ENCODE measurements around the gene GLB1L.
"Not testable (repeated sequence)": the region's sequence is repeated elsewhere in the genome, so short reads cannot be mapped to it uniquely, and the experiment has no call there.

The GLB1L gene

DNA sequence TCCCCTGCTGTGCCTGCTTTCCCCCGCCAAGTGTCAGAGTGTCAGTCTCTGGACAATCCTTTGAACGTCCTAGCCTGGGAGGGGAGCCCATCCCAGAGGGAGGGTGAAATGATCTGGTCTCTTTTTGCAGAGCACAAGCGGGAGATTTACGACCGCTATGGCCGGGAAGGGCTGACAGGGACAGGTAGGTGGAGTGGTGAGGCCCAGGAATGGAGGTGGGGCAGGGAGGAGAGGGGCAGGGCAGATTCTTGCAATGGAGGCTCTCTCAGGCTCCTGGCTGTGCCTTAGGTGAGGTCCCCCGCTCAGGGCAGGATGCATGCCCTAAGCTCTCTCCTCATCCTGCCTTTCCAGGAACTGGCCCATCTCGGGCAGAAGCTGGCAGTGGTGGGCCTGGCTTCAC, 36.3 kb upstream of the GLB1L start:
- no peak for DNase-seq (ENCODE audit: low read depth in 1 of 2, low spot score in 1 of 2)

DNA sequence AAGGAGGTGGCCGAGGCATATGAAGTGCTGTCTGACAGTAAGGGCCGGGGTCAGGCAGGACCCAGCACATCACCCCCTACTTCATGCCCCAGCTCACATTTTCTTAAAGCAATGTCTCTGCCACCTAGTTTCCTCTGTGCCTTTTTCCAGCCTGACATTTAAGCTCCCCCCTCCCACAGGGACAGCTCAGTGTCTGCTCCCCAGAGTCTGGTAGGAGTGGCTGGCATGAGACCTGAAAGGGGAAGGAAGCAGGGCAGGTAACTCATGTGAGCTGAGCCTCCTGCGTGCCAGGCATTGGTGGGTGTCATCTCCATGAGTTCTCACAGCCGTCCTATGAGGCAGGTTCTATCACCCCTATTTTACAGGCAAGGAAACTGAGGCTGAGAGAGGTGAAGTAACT, 35.4 kb upstream of the GLB1L start:
- DNase-seq (ENCODE audit: low read depth in 1 of 2, low spot score in 1 of 2), result no peak

DNA sequence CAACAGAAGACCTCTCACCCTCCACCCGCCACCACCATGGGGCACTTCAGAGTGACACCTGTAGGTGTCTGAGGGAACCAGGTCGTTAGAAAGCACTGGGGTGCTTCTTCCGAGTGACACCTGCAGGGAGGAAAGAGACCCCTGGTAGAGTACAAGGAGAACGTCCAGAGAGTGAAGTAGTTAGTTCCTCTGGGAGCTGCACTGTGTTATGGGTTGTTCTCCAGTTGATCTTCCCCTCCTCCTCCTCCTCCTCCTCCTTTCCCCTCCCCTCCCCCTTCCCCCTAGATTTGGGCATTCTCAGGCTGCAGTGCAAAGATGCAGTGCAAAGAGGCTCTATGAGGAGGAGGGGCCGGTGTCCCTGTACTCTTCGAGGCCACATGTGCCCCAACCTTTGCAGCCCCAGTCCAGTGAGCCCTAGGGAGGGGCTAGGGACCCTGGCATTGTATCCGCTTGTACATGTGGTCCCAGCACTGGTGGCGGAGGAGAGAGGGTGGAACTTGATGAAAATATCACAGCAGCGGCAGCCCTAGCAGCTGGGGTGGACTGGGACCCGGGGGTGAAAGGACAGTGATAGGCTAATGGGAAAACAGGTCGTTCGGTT, 34.8 kb upstream of the GLB1L start:
- DNase-seq (ENCODE audit: low read depth in 1 of 2, low spot score in 1 of 2), result no peak

DNA sequence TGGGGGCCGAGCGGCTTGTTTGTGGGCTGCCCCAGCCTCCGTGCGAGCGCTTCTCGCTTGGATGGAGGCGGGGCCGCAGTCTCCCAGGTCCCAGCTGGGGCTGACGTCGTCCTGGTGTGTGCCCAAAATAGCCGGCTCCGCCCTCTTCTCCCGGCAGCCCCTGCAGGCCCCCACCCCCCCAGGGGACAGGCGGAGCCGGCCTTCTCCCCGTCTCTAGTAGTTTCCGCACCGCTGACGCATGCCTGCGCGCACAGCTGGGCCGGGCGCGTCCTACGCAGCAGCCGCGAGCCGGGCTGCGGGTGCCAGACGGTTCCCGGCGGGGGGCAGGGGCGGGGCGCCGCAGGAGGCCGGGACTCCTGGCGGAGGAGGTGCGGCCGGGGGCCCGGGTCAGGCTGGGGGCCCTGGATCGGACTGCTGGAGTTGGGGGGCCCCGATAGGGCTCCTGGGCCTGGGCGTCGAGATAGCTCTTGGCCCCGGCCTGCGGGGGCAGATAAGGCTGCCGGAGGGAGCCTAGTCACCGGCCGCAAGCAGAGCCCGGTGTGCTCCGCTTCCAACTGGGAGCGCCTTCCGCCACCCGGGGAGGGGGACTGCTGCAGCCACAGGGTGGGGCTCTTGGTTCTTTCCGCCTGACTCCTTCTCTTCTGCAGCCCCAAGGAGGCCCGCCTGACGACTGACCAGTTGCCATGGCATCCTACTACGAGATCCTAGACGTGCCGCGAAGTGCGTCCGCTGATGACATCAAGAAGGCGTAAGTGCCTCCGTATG, 34.1 kb upstream of the GLB1L start, which contains the start of gene DNAJB2:
Gene DNAJB2 (plus strand): TSS at position 216 of the 765 bp plus-strand sequence. CDS start 468 bp downstream, at position 684.
- DNase-seq (ENCODE audit: low read depth in 1 of 2, low spot score in 1 of 2), result peak; percentile 96 to 98

DNA sequence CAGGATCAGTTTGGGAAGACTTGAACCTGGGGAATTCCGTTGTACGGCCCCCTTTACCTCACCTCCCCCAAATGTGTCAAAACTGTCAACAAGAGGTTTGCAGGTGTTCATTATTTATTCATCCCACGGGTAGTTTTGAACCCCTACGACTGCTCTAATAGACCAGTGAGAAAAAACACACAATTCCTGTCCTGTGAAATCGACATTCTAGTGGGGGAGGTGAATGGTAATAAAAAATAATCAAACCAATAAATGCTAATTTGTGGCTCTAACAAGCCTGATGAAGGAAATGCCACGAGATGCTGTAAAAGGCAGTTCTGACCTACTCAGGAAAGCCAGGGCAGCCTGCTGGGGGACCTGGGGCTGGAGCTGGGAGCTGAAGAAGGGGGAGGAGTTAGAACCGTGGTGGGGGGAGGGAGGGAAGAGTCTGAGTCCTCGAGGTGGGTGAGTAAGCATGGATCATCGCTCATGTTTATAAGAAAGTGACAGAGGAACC, 33.5 kb upstream of the GLB1L start:
- DNase-seq (ENCODE audit: low read depth in 1 of 2, low spot score in 1 of 2), result no peak

DNA sequence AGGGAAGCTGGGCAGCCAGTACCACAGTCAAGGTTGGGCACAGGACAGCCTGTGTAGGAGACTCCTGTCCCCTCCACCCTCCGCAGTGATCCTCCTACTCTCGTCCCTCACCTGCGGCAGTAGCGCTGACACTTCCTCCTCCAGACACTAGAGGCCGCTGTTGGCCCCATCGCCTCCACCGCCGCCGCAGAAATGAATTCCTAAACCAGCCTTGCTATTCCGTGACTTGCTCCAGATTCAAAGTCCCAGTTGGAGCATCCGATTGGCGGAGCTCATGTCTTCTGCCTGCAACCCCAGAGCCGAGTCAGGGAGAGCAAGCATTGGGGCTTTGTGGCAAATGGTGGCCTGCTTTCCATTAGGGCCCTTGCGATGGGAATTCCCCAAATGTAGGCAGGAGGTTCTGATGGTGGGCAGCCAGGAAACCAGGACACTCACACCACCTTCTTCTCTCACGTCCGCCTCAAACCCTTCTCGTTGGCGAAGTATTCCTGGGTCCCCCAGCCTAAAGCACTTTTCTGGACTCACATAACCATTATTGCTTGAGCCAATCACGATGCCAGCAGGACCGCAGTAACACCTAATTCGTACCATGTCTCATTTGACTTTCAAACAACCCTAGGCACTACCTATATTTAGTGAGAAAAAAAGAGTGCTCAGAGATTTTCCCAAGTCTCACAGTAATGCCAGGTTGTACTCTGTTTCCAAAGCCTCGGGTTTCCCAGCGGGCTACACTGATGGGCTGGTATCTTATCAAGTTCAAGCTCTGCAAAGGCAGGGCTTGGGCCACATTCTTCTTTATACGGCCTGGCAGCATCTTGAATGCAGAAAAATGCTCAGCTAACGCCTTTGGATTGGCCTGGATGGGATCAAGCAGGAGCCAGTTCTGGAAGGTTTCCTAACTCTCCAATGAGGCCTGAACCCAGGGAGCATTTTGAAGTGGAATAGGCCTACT, 32.7 kb upstream of the GLB1L start:
- peak; percentile 70 for DNase-seq (ENCODE audit: low read depth in 1 of 2, low spot score in 1 of 2)

DNA sequence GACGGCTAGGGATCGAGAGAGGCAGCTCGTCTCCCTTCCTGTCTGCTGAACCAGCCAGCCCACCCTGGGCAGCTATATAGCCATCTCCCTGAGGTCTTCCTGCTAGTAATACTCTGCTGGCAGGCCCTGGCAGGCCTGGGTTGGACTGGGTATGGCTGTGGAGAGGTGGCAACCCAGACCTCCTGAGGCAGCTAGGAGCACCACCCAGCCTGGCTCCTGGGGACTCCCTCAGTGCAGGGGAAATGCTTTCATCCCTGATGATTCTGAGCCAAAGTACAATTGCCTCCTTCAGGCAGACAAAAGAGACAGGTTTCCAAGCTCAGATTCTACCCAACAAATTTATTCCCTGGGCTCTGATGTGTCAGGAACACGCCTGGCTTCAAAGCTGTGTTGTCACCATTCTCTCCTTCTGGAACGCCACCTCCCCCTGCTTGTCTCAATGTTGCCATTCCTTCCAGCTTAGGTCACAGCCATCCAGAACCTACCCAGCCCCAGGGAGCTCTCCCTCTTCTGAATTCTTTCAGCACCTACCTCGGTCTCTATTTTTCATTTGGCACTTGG, 29.2 kb upstream of the GLB1L start:
- DNase-seq (ENCODE audit: low read depth in 1 of 2, low spot score in 1 of 2), result no peak

DNA sequence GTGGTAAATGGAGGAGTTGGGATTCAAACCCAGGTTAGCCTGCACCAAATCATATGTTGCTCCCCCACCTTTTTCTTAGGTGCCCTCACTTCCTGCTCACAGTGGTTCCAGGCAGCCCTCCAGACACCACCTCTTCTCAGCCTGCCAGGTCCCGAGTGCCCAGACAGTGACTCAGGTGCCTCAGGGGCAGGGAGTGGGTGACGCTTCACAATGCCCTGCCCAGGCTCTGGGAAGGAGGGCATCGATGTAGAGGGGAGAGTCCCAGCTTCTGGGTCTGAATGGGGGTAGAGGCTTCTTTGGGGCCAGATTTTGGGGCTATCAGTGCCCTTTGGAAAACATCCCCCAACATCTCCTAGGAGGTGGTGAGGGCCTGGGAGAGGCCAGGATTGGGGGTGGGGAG, 28.7 kb upstream of the GLB1L start:
- DNase-seq (ENCODE audit: low read depth in 1 of 2, low spot score in 1 of 2), result no peak

DNA sequence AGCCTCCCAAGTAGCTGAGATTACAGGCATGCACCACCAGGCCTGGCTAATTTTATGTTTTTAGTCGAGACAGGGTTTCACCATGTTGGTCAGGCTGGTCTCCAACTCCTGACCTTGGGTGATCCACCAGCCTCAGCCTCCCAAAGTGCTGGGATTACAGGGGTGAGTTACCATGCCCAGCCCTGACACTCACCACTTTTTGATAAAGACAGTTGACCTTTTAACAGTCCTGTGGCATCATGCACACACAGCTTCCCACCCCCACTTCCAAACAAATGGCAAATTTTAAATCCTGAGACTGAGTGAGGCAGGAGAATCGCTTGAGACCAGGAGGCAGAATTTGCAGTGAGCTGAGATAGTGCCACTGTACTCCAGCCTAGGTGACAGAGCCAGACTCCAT, 27.8 kb upstream of the GLB1L start:
- no peak for DNase-seq (ENCODE audit: low read depth in 1 of 2, low spot score in 1 of 2)

DNA sequence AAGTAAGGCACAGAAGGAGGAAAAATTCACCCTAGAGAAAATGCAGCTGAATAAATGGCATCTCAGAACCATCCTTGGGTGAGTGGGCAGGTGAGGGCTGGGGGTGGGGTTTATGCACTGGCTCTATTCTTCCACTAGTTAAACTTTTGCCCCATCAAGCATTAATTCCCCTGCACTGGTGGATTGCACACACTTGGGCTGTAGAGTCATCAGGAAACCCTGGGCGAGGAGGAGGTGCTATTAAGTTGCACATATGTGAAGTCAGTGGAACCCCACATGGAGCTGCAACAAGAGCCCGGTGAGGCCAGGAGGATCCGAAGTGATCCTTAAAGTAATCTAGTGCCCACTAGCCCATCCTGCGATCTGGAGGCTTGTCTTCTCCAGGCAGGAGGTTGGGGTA, 27.1 kb upstream of the GLB1L start:
- no peak for DNase-seq (ENCODE audit: low read depth in 1 of 2, low spot score in 1 of 2)

DNA sequence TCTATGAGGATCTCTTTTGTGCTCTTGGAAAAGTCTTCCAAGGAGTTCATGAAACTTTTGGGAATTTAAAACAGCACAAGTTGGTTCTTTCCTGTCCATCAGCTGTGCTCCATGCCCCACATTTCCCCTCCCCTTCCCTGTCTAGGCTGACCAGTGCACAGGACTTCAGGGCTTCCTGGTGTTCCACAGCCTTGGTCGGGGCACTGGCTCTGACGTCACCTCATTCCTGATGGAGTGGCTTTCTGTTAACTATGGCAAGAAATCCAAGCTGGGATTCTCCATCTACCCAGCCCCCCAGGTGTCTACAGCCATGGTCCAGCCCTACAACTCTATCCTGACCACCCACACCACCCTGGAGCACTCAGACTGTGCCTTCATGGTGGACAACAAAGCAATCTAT, 25.8 kb upstream of the GLB1L start:
- DNase-seq (ENCODE audit: low read depth in 1 of 2, low spot score in 1 of 2), result no peak

DNA sequence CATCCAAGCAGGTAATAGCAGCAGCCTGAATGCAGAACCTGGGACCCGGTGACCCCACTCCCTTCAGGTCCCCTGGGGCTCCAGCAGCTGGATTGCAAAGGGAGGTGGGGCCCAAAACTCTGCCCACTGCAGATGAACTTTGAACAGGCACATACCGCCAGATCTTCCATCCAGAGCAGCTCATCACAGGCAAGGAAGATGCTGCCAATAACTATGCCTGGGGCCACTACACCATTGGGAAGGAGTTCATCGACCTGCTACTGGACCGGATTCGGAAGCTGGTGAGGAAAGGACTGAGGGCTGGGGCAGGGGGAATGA, 24.8 kb upstream of the GLB1L start:
- no peak for DNase-seq (ENCODE audit: low read depth in 1 of 2, low spot score in 1 of 2)

DNA sequence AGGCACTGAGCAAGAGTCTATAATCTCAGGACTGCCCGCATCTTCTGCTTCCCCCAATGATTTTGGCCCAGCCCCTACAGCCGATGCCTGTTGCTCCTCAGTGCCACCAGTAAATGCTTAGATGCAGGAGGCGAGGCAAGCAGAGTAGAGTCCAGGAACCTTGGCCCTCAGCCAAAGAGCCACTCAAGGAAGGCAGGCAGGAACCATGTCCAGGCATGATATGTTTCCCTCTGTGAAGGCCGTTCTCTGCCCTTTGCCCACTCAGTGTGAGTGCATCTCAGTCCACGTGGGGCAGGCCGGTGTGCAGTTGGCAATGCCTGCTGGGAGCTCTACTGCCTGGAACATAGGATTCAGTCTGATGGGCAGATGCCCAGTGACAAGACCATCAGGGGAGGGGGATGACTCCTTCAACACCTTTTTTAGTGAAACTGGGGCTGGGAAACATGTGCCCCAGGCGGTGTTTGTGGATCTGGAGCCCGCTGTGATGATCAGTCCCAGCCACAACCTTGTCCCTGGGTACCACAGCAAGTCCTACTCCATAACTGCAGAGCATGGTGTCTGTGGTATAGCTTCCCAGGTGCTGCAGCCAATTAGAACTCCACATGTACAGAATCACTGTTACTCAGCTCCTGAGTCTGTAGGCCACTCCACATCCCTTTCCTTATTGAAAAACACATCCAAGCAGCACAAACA, 24.3 kb upstream of the GLB1L start:
- no peak for DNase-seq (ENCODE audit: low read depth in 1 of 2, low spot score in 1 of 2)

DNA sequence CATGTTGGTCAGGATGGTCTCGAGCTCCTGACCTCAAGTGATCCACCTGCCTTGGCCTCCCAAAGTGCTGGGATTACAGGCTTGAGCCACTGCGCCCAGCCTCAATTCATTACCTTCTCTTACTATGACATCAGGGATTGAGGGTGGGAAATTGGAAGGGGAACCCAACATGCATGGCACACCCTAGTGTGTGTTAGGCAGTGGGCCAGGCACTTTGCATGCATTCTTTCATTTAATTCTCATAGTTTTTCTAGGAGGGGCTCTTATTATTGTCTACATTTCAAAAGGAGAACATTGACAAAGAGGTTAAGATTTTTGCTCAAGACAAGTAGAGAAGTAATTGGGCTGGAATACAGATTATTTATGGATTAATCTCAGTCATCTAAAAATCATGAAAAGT, 23.1 kb upstream of the GLB1L start:
- DNase-seq (ENCODE audit: low read depth in 1 of 2, low spot score in 1 of 2), result no peak

DNA sequence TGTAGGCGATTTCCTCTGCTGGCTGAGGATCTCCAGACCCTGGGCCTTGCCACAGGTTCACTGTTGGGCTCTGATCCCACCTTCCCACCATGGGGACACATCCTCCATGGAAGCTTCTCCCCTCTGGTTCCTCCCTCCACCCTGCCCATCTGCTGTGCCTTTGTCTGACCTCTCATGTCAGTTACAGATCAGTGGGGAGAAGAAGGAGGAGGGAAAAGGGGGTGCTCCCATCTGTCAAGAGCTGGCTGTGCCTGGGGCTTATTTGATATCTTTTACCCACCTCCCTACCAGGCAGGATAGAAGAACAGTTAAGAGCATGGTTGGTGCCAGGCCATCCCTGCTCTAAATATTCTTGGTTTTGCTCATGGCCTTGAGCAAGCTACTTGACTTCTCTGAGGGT, 21.6 kb upstream of the GLB1L start:
- no peak for DNase-seq (ENCODE audit: low read depth in 1 of 2, low spot score in 1 of 2)

DNA sequence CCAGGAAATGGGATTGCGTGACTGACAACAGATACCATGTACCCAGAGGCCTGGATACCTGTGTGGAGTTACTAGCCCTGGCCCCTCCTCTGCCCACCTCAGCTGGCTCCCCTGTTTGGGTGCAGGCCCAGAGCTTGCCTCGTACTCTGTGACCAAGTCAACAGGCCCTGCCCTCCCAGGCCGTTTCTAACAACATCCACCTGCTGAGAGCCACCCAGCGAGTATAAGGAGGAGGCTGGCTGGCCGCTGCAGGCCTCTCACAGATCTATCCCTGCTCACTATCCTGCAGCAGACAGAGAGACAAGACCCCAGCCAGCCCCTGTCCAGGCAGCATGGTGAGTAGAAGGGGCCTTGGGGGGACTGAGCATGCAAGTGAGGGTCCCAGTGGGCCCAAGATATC, 21.0 kb upstream of the GLB1L start:
- DNase-seq (ENCODE audit: low read depth in 1 of 2, low spot score in 1 of 2), result no peak

DNA sequence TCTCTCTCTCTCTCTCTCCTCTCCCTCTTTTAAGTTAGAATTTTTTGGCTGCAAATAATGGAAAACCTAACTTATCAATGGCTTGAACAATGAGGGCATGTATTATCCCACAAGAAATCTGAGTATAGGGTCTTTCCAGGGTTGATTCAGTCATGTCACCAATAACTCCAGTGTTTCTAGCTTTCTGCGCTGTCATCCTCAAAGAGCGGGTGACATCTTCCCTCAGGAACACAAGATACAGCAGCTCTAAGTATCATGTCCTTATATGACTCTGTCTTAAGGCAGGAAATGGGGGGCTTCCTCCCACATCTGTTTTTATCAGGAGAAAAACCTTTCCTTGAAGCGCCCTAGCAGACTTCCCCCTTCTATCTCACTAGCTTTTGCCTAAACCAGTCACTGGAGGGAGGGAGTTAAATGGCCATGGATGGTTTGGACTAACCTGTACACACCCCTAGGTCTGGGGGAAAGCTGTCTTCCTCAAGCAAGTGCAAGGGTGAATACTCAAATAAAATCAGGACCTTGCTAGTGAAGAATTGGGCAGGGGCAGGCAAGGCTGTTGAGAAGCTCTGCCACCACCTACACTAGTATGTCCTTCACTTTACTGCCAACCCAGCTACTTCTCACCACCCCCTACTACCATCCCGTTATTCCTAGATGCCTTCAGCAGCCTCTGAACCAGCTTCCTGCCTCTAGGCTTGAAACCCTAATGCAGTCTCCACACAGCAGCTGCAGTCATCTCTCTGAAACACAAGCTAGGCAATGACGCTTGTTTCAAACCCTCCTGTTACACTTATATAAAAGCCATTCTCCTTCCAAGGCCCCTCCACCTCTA, 16.0 kb upstream of the GLB1L start:
- DNase-seq (ENCODE audit: low read depth in 1 of 2, low spot score in 1 of 2), result no peak

DNA sequence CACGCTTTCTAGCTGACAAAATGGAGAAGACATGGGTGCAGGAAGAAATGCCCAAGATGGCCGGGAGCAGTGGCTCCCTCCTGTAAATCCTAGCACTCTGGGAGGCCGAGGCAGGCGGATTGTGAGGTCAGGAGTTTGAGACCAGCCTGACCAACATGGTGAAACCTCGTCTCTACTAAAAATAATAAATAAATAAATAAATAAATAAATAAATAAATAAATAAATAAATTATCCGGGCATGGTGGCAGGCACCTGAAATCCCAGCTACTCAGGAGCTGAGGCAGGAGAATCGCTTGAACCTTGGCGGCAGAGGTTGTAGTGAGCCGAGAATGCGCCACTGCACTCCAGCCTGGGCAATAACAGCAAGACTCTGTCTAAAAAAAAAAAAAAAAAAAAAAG, 13.7 kb upstream of the GLB1L start:
- not testable (repeated sequence) for DNase-seq (ENCODE audit: low read depth in 1 of 2, low spot score in 1 of 2)

DNA sequence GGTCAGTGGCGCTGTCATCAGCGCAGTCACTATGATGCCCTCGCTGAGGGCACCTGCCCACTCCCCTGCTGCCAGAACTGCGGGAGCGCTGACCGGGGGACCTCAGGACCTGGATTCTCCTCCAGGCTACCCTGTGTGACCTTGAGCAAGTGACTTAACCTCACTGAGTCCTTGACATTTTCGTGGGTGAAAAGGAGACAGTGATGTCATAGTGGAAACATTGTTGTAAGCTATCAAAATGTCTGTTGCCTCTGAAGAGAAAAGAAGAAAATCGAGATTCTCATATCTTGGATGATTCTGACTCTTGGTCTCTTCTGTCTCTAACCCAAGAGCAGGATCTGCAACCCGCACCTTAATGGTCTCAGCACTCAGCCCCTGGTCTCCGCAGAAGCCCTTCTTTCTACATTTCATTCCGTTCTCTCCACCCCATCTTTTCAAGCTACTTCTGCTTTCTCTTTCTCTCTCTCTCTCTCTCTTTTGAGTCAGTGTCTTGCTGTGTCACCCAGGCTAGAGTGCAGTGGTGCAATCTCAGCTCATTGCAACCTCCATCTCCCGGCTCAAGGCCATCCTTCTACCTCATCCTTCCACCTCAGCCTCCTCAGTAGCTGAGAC, 9.5 kb upstream of the GLB1L start:
- peak; percentile 34 to 37 for DNase-seq (ENCODE audit: low read depth in 1 of 2, low spot score in 1 of 2)

Data from activated CD4-positive, alpha-beta T cell treated with anti-CD3 and anti-CD28 coated beads, Interleukin-2, amount 50 U/mL, for 24 hours (primary cell).